HG02759 (cell line): Measurements from ENCODE around the gene LIMS1.

ENCODE experiments used
- ATAC-seq: cut with Tn5 transposase; IDR thresholded peaks from one replicate; pipeline ENCODE4 v1.9.1; 2021; ENCODE audit warnings: mild to moderate bottlenecking, moderate library complexity; ENCODE audit not compliant: unreplicated experiment

LIMS1 gene

GRCh38 chr2:108613261-108614042, 79.2 kb downstream of the LIMS1 start:
- ATAC-seq = no peak

GRCh38 chr2:108614043-108614545, 79.8 kb downstream of the LIMS1 start:
- ATAC-seq = no peak

GRCh38 chr2:108614659-108615058, 80.4 kb downstream of the LIMS1 start:
- no peak for ATAC-seq

GRCh38 chr2:108615480-108616090, 81.3 kb downstream of the LIMS1 start:
- ATAC-seq = no peak

GRCh38 chr2:108616318-108616717, 82.0 kb downstream of the LIMS1 start:
- no peak for ATAC-seq

GRCh38 chr2:108616751-108617161, 82.5 kb downstream of the LIMS1 start:
- ATAC-seq = no peak

- ATAC-seq = no peak
Observed at GRCh38 chr2:108617617-108618016, 83.3 kb downstream of the LIMS1 start.

GRCh38 chr2:108619925-108620620, 85.8 kb downstream of the LIMS1 start:
- no peak for ATAC-seq

GRCh38 chr2:108620656-108621055, 86.4 kb downstream of the LIMS1 start:
- no peak for ATAC-seq

- ATAC-seq = peak; percentile 100
Observed at GRCh38 chr2:108621087-108621559, 86.9 kb downstream of the LIMS1 start.

- no peak for ATAC-seq
Observed at GRCh38 chr2:108621687-108622681, 87.7 kb downstream of the LIMS1 start.

- ATAC-seq = no peak
Observed at GRCh38 chr2:108623616-108624015, 89.3 kb downstream of the LIMS1 start.

- ATAC-seq = no peak
Observed at GRCh38 chr2:108625186-108625827, 91.0 kb downstream of the LIMS1 start.

- no peak for ATAC-seq
Observed at GRCh38 chr2:108625828-108626195, 91.5 kb downstream of the LIMS1 start.

GRCh38 chr2:108626995-108627394, 92.7 kb downstream of the LIMS1 start:
- ATAC-seq = no peak

- ATAC-seq = no peak
Observed at GRCh38 chr2:108627911-108628567, 93.8 kb downstream of the LIMS1 start.

- no peak for ATAC-seq
Observed at GRCh38 chr2:108628936-108629335, 94.7 kb downstream of the LIMS1 start.

GRCh38 chr2:108629417-108629816, 95.1 kb downstream of the LIMS1 start:
- peak; percentile 70 for ATAC-seq
